Activated gamma-delta T cell (primary cell): ENCODE data around the gene PPP1R18.
"Not testable (repeated sequence)": the region's sequence is repeated elsewhere in the genome, so short reads cannot be mapped to it uniquely, and the experiment has no call there.

ENCODE experiments used
- DNase-seq: peaks from one replicate; lab custom pipeline; 2025; lab: John Stamatoyannopoulos, UW

The PPP1R18 gene

GRCh38 chr6:30719791-30720737, 33.6 kb upstream of the PPP1R18 start, which contains the start of gene TUBB:
TUBB (plus strand) TSS chr6:30720352; CDS start chr6:30720507, 155 bp downstream.
- DNase-seq = peak; percentile 86

- DNase-seq = no peak
These were observed 32.9 kb upstream of the PPP1R18 start for GRCh38 chr6:30719356-30719755.

GRCh38 chr6:30717845-30718720, 31.6 kb upstream of the PPP1R18 start:
- not testable (repeated sequence) for DNase-seq

- peak; percentile 96 for DNase-seq
These were observed 30.8 kb upstream of the PPP1R18 start, which contains the start of gene MDC1 for GRCh38 chr6:30717129-30717844. MDC1 (minus strand) TSS chr6:30717281; CDS start chr6:30715175, 2,106 bp downstream.

- DNase-seq = no peak
These were observed 30.4 kb upstream of the PPP1R18 start for GRCh38 chr6:30716879-30717128.

- no peak for DNase-seq
These were observed 27.8 kb upstream of the PPP1R18 start for GRCh38 chr6:30714263-30714662.

- no peak for DNase-seq
These were observed 26.0 kb upstream of the PPP1R18 start for GRCh38 chr6:30712441-30712945.

GRCh38 chr6:30711758-30712380, 25.4 kb upstream of the PPP1R18 start:
- no peak for DNase-seq

GRCh38 chr6:30709101-30709868, 22.8 kb upstream of the PPP1R18 start:
- DNase-seq = no peak

- no peak for DNase-seq
These were observed 20.9 kb upstream of the PPP1R18 start for GRCh38 chr6:30707281-30707850.

- no peak for DNase-seq
These were observed 19.2 kb upstream of the PPP1R18 start for GRCh38 chr6:30705620-30706019.

- no peak for DNase-seq
These were observed 17.4 kb upstream of the PPP1R18 start for GRCh38 chr6:30703821-30704220.

- no peak for DNase-seq
These were observed 16.6 kb upstream of the PPP1R18 start for GRCh38 chr6:30703011-30703410.

GRCh38 chr6:30700340-30700739, 13.9 kb upstream of the PPP1R18 start:
- DNase-seq = no peak

GRCh38 chr6:30696432-30696831, 10.0 kb upstream of the PPP1R18 start:
- DNase-seq = no peak

GRCh38 chr6:30691208-30691847, 4.9 kb upstream of the PPP1R18 start:
- no peak for DNase-seq

GRCh38 chr6:30690403-30691207, 4.2 kb upstream of the PPP1R18 start, which contains the start of gene NRM:
NRM (minus strand) TSS chr6:30690984; CDS start chr6:30690974, 10 bp downstream.
- DNase-seq = peak; percentile 54

- no peak for DNase-seq
These were observed 3.5 kb upstream of the PPP1R18 start for GRCh38 chr6:30689985-30690384.
